SK-N-MC (cell line): ENCODE results near the gene FEV.

Experiments
- EZH2 ChIP-seq: fragments of 200-600 bp; sonication (generic); IDR thresholded peaks from one replicate; pipeline ENCODE4 v1.6.1; 2017; ENCODE audit warnings: antibody characterized with exemption
- POLR2AphosphoS5 ChIP-seq: IDR thresholded peaks from 2 replicates; pipeline ENCODE4 v1.6.1; 2012; ENCODE audit warnings: mild to moderate bottlenecking, low read depth, low read length, borderline replicate concordance

- TF ChIP-seq EZH2: no peak
- TF ChIP-seq POLR2AphosphoS5: no peak
Measured at GRCh38 chr2:219017201-219017931, 32.4 kb upstream of the FEV start.
